ENCODE measurements around the gene C15orf62.

DNA sequence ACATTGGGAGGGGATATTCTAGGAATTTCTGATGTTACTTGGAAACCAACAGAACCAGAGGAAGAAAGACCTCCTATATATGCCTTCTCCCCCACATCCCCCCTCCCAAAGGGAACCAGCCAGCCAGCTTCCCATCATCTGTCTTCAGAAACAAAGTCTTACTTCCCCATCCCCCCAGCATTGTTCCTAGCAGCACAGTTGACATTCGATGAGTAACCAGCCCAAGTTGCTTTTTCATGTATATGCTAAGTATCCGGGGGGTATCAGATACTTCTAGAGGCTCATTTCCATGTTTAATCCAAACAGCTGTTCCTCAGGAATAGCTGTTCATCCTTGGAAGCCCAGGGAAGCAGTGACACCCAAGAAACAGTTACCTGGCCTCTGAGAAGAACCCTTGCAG, 30.7 kb upstream of the C15orf62 start:
- TF ChIP-seq, protein P1, sequence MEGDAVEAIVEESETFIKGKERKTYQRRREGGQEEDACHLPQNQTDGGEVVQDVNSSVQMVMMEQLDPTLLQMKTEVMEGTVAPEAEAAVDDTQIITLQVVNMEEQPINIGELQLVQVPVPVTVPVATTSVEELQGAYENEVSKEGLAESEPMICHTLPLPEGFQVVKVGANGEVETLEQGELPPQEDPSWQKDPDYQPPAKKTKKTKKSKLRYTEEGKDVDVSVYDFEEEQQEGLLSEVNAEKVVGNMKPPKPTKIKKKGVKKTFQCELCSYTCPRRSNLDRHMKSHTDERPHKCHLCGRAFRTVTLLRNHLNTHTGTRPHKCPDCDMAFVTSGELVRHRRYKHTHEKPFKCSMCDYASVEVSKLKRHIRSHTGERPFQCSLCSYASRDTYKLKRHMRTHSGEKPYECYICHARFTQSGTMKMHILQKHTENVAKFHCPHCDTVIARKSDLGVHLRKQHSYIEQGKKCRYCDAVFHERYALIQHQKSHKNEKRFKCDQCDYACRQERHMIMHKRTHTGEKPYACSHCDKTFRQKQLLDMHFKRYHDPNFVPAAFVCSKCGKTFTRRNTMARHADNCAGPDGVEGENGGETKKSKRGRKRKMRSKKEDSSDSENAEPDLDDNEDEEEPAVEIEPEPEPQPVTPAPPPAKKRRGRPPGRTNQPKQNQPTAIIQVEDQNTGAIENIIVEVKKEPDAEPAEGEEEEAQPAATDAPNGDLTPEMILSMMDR (IDR thresholded peaks at IDR 0.05): no peak
- no peak for TF ChIP-seq POLR2A (IDR thresholded peaks at IDR 0.05)

Data from heart left ventricle (tissue), 13 donors.